Panc1 (cell line): ENCODE results near the gene TRABD2A.

ENCODE experiments used
- CTCF ChIP-seq: fragments of 450-650 bp; IDR thresholded peaks from 2 replicates; pipeline ENCODE4 v1.5.1; 2017; ENCODE audit warnings: mild to moderate bottlenecking
- SIN3A ChIP-seq: IDR thresholded peaks from 2 replicates; pipeline ENCODE4 v1.6.1; 2012; ENCODE audit warnings: low read depth, mild to moderate bottlenecking, low read length, moderate library complexity, borderline replicate concordance; ENCODE audit not compliant: insufficient read depth

- TF ChIP-seq CTCF (no peak), SIN3A (no peak)
These were observed 37.5 kb upstream of the TRABD2A start for GRCh38 chr2:84918430-84918829.
